ENCODE results near the gene ANKRD60. TPM values are rescaled to one million over a fixed set of nuclear protein-coding genes. Genes with fewer than 3 reads are reported as not detected.

The ANKRD60 gene
- total and polyA plus RNA-seq, 2 experiments from 2014 or later = not detected

DNA sequence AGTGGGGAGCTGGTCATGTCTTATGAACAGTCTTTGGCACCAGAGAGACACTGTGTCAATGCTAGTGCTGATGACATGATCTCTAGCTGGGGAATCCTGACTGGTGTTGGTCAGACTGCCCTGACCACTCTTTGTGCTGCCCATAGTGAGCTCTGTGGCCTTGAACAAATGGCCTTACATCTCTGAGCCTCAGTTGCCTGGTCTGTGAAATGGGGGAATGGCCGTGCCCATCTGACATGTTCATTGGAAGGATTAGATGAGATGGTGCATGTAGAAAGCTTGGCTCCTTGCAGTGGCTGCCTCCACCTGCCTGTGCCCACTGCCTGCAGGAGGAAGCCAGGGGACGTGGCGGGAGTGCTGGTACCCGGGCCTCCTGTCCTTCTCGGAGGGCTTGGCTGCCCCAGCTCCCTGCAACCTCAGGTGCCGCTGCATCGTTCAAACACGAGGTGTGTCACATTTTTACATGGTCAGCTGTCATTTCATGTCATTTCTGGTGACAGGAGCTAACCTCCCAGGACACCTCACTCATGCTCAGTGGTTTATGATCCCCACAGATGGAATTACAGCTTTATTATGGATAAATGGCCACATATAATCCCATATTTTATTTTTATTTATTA, 45.8 kb downstream of the ANKRD60 start:
- Histone ChIP-seq H2AFZ (no peak overlapping the region), H3K4me2 (ENCODE audit: unreplicated experiment) (no peak overlapping the region), H3K9me2 (ENCODE audit: insufficient read depth) (no peaks in the 10 kb centered on the region), H3F3A (ENCODE audit: insufficient read depth) (no peaks in the 10 kb centered on the region), H3K79me2 (ENCODE audit: insufficient read depth) (no peaks in the 10 kb centered on the region), H3K9ac (no peak overlapping the region), H3K27ac (no peak overlapping the region), H3K9me3 (ENCODE audit: low read depth) (no peaks in the 10 kb centered on the region), H3K4me3 (no peak overlapping the region), H3K36me3 (ENCODE audit: low read depth) (no peaks in the 10 kb centered on the region), H3K27me3 (replicated peaks; ENCODE audit: insufficient read depth) (no peaks in the 10 kb centered on the region), H4K20me1 (ENCODE audit: insufficient read depth) (no peaks in the 10 kb centered on the region), H3K4me1 (ENCODE audit: insufficient read depth) (0 out of 2 replicates have a peak, but pooled peaks cover 3% of the 10 kb centered on the region)
- in situ Hi-C loops (cut with MboI) = no loop called here
- no peak for TF ChIP-seq EZH2phosphoT487 (IDR thresholded peaks at IDR 0.05; ENCODE audit: insufficient read depth, low read depth)
- WGBS, 2 experiments (ENCODE audit: low coverage in 1 of 2, low lambda C conversion rate in 2 of 2, missing lambda C conversion rate in 2 of 2) = 82 to 83% methylated on average over 8 of the region's 8 CpGs
- DNase-seq = no peak

DNA sequence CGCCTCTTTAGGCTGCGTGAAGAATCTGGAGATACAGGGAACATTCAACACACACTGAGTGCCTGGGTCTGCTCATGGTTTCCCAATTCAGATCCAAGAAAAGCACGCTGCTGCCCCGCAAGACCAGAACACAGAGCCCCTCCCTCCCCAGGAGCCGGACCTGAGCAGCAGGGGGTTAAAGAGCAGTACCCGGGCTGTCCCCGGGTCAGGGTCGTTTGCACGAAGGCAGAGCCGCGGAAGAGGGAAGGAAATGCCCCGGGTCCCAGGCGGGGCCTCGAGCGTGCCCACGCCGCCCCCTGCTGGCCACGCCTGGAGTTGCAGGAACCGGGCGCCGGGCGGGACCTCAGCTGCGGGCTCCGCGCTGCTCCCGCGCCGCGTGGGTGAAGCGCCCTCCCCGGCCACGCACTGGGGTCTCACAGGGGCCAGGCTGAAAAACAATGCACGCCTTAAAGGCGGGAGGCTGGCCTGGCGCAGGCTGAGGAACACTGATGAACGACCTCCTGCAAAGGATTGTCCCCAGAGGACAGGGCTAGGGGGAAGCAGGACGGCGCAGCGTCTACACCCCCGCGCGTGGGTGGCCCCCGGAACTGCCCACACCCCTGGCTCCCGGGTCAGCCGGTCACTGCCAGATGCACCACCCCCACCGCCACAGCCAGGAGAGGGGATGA, 48.9 kb downstream of the ANKRD60 start:
- TF ChIP-seq EZH2 (IDR thresholded peaks at IDR 0.05; ENCODE audit: insufficient read depth, poor library complexity, severe bottlenecking) = no peak
- TF ChIP-seq EZH2phosphoT487 (IDR thresholded peaks at IDR 0.05; ENCODE audit: insufficient read depth, low read depth) = no peak
- H3K79me2 ChIP-seq (ENCODE audit: insufficient read depth) = no peaks in the 10 kb centered on the region
- H3K9me2 ChIP-seq (ENCODE audit: insufficient read depth) = no peaks in the 10 kb centered on the region
- DNase-seq = peak; percentile 65
- 1 to 2% methylated on average over 44 to 45 of the region's 46 CpGs for WGBS, 2 experiments (ENCODE audit: low coverage in 1 of 2, low lambda C conversion rate in 2 of 2, missing lambda C conversion rate in 2 of 2)
- no peaks in the 10 kb centered on the region for H3F3A ChIP-seq (ENCODE audit: insufficient read depth)
- H4K20me1 ChIP-seq (ENCODE audit: insufficient read depth) = no peaks in the 10 kb centered on the region
- no peaks in the 10 kb centered on the region for H3K27me3 ChIP-seq (replicated peaks; ENCODE audit: insufficient read depth)
- in situ Hi-C loops (cut with MboI) = no loop called here
- peak overlapping the region; percentile 93 for H3K4me2 ChIP-seq (ENCODE audit: unreplicated experiment)
- no peaks in the 10 kb centered on the region for H3K9me3 ChIP-seq (ENCODE audit: low read depth)
- H2AFZ ChIP-seq = peak overlapping the region; percentile 76
- peaks cover 7% of the 10 kb centered on the region; the same call in 1 of the 2 replicates for H3K4me1 ChIP-seq (ENCODE audit: insufficient read depth)
- no peak overlapping the region for H3K27ac ChIP-seq
- no peaks in the 10 kb centered on the region for H3K36me3 ChIP-seq (ENCODE audit: low read depth)
- H3K4me3 ChIP-seq = peak overlapping the region; percentile 68
- peak overlapping the region; percentile 60 for H3K9ac ChIP-seq

GRCh38 chr20:58179083-58179431, 49.4 kb downstream of the ANKRD60 start:
- Histone ChIP-seq H3K9me2 (ENCODE audit: insufficient read depth) (no peaks in the 10 kb centered on the region), H3K4me3 (peak overlapping the region; percentile 68), H3K9me3 (ENCODE audit: low read depth) (no peaks in the 10 kb centered on the region), H3K36me3 (ENCODE audit: low read depth) (no peaks in the 10 kb centered on the region), H3K79me2 (ENCODE audit: insufficient read depth) (no peaks in the 10 kb centered on the region), H3K4me1 (ENCODE audit: insufficient read depth) (peaks cover 12% of the 10 kb centered on the region), H3K9ac (peak overlapping the region; percentile 60; the same call in 1 of the 2 replicates), H2AFZ (peak overlapping the region; percentile 76), H3K27me3 (replicated peaks; ENCODE audit: insufficient read depth) (no peaks in the 10 kb centered on the region), H3K27ac (no peak overlapping the region), H3F3A (ENCODE audit: insufficient read depth) (no peaks in the 10 kb centered on the region), H3K4me2 (ENCODE audit: unreplicated experiment) (peak overlapping the region; percentile 93), H4K20me1 (ENCODE audit: insufficient read depth) (no peaks in the 10 kb centered on the region)
- TF ChIP-seq EZH2 (IDR thresholded peaks at IDR 0.05; ENCODE audit: insufficient read depth, poor library complexity, severe bottlenecking) (no peak), EZH2phosphoT487 (IDR thresholded peaks at IDR 0.05; ENCODE audit: insufficient read depth, low read depth) (no peak)
- 45 to 47% methylated on average over 9 of the region's 9 CpGs for WGBS, 2 experiments (ENCODE audit: low coverage in 1 of 2, low lambda C conversion rate in 2 of 2, missing lambda C conversion rate in 2 of 2)
- no peak for DNase-seq
- in situ Hi-C loops (cut with MboI) = no loop called here

DNA sequence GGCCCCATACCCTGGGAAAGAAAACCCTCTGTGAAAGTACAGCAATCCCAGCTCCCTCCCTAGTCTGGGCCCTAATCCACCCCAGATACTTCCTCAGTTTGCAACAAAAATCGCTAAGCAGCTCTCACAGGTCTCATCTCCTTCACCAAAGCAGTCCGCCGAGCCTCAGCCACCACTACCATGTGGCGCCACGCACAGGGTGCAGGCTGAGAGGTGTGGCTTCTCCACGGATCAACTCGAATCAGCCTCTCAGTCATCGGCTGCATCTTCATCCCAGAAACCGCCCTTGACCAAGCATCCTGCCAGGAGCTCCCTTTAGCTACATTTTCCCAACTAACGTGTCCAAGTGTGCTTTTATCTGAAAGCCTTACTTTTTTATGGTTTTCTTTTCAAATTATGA, 50.7 kb downstream of the ANKRD60 start:
- Histone ChIP-seq H3K4me3 (no peak overlapping the region), H3K9me2 (ENCODE audit: insufficient read depth) (no peaks in the 10 kb centered on the region), H3K9ac (no peak overlapping the region), H3K36me3 (ENCODE audit: low read depth) (no peaks in the 10 kb centered on the region), H3K27me3 (replicated peaks; ENCODE audit: insufficient read depth) (no peaks in the 10 kb centered on the region), H3F3A (ENCODE audit: insufficient read depth) (peaks cover 3% of the 10 kb centered on the region; the same call in 1 of the 2 replicates), H3K9me3 (ENCODE audit: low read depth) (no peaks in the 10 kb centered on the region), H3K27ac (no peak overlapping the region), H2AFZ (no peak overlapping the region), H3K79me2 (ENCODE audit: insufficient read depth) (no peaks in the 10 kb centered on the region), H4K20me1 (ENCODE audit: insufficient read depth) (no peaks in the 10 kb centered on the region), H3K4me2 (ENCODE audit: unreplicated experiment) (no peak overlapping the region), H3K4me1 (ENCODE audit: insufficient read depth) (peaks cover 16% of the 10 kb centered on the region)
- WGBS, 2 experiments (ENCODE audit: low coverage in 1 of 2, low lambda C conversion rate in 2 of 2, missing lambda C conversion rate in 2 of 2) = 50 to 52% methylated on average over 10 of the region's 10 CpGs
- peak; percentile 9 for DNase-seq
- in situ Hi-C loops (cut with MboI) = no loop called here
- TF ChIP-seq EZH2phosphoT487 (IDR thresholded peaks at IDR 0.05; ENCODE audit: insufficient read depth, low read depth) = no peak
- no peak for TF ChIP-seq EZH2 (IDR thresholded peaks at IDR 0.05; ENCODE audit: insufficient read depth, poor library complexity, severe bottlenecking)
